ENCODE data around the gene HEATR5A. TPM values are rescaled to one million over a fixed set of nuclear protein-coding genes. Genes with fewer than 3 reads are reported as not detected.
"Not testable (repeated sequence)": the region's sequence is repeated elsewhere in the genome, so short reads cannot be mapped to it uniquely, and the experiment has no call there.

Gene HEATR5A
- polyA plus RNA-seq, 1 donor (not counting 4 experiments of a cell fraction or from before 2014, with no cell fraction given), result 16.7 TPM

GRCh38 chr14:31257554-31258426 lies 162.6 kb downstream of the HEATR5A start:
- H3K79me2 ChIP-seq (ENCODE audit: control insufficient read depth, insufficient read depth, low read length); H3K36me3 ChIP-seq (ENCODE audit: control insufficient read depth in 2 of 2, extremely low read depth in 1 of 2, insufficient read depth in 2 of 2, low read length in 2 of 2); FAIRE-seq; H3K9me3 ChIP-seq (ENCODE audit: control insufficient read depth, low read depth, low read length); H4K20me1 ChIP-seq (ENCODE audit: control insufficient read depth, extremely low read depth, insufficient read depth, low read length); H2AFZ ChIP-seq (ENCODE audit: control insufficient read depth, low read length); H3K27me3 ChIP-seq (ENCODE audit: control insufficient read depth, extremely low read depth, insufficient read depth, low read length); H3K9ac ChIP-seq (ENCODE audit: control insufficient read depth, extremely low read depth, insufficient read depth, low read length); H3K27ac ChIP-seq (ENCODE audit: control insufficient read depth, insufficient read depth, low read length); H3K4me2 ChIP-seq (ENCODE audit: control insufficient read depth, extremely low read depth, insufficient read depth, low read depth, low read length); H3K9me1 ChIP-seq (ENCODE audit: control insufficient read depth, extremely low read depth, insufficient read depth, low read length); DNase-seq (ENCODE audit: low read depth, low spot score); H3K4me3 ChIP-seq (ENCODE audit: control insufficient read depth in 2 of 3, extremely low read depth in 1 of 3, insufficient read depth in 2 of 3, low read depth in 1 of 3, low read length in 3 of 3); dilution Hi-C loops (cut with MboI; ENCODE audit: extremely low pct_ligation_motif_present, low sequenced_read_pairs): not testable (repeated sequence)
- peaks cover 12% of the 10 kb centered on the region for H3K4me1 ChIP-seq (ENCODE audit: control insufficient read depth, extremely low read depth, insufficient read depth, low read length)

GRCh38 chr14:31257244-31257553 lies 163.2 kb downstream of the HEATR5A start:
- Histone ChIP-seq H3K27ac (ENCODE audit: control insufficient read depth, insufficient read depth, low read length) (no peak overlapping the region), H3K4me1 (ENCODE audit: control insufficient read depth, extremely low read depth, insufficient read depth, low read length) (peaks cover 6% of the 10 kb centered on the region), H3K36me3 (ENCODE audit: control insufficient read depth in 2 of 2, extremely low read depth in 1 of 2, insufficient read depth in 2 of 2, low read length in 2 of 2) (no peaks in the 10 kb centered on the region), H3K9me1 (ENCODE audit: control insufficient read depth, extremely low read depth, insufficient read depth, low read length) (no peaks in the 10 kb centered on the region), H4K20me1 (ENCODE audit: control insufficient read depth, extremely low read depth, insufficient read depth, low read length) (no peaks in the 10 kb centered on the region), H3K4me3 (ENCODE audit: control insufficient read depth in 2 of 3, extremely low read depth in 1 of 3, insufficient read depth in 2 of 3, low read depth in 1 of 3, low read length in 3 of 3) (no peak overlapping the region), H3K27me3 (ENCODE audit: control insufficient read depth, extremely low read depth, insufficient read depth, low read length) (no peaks in the 10 kb centered on the region), H2AFZ (ENCODE audit: control insufficient read depth, low read length) (no peak overlapping the region), H3K79me2 (ENCODE audit: control insufficient read depth, insufficient read depth, low read length) (no peaks in the 10 kb centered on the region), H3K9me3 (ENCODE audit: control insufficient read depth, low read depth, low read length) (no peaks in the 10 kb centered on the region), H3K4me2 (ENCODE audit: control insufficient read depth, extremely low read depth, insufficient read depth, low read depth, low read length) (no peak overlapping the region), H3K9ac (ENCODE audit: control insufficient read depth, extremely low read depth, insufficient read depth, low read length) (no peak overlapping the region)
- FAIRE-seq, result no peak
- dilution Hi-C loops (cut with MboI; ENCODE audit: extremely low pct_ligation_motif_present, low sequenced_read_pairs), result no loop called here
- TF ChIP-seq EZH2 (IDR thresholded peaks at IDR 0.05; ENCODE audit: low read length) (no peak), CTCF (optimal IDR thresholded peaks at IDR 0.05 in 1 of 3, IDR thresholded peaks at IDR 0.05 in 1 of 3, conservative IDR thresholded peaks at IDR 0.05 in 1 of 3; ENCODE audit: extremely low read depth in 1 of 3, insufficient read depth in 2 of 3, low read length in 3 of 3) (no peak)
- DNase-seq (ENCODE audit: low read depth, low spot score), result no peak

Measured in keratinocyte (primary cell).